ENCODE measurements around the gene LYZL2. TPM values are rescaled to one million over a fixed set of nuclear protein-coding genes. Genes with fewer than 3 reads are reported as not detected.

The LYZL2 gene
- total and polyA plus RNA-seq, 9 of the 15 experiments (the other 6 are each of a cell fraction or from before 2014, with no cell fraction given), result not detected

- ChIA-PET POLR2A (interaction anchor here (1.0 to 1.5 kb wide), 2 partner anchors 21 to 26 kb away, joined by 5 to 7 read pairs; no protein-coding TSS in a partner anchor), CTCF (ENCODE audit: low intra/inter-chr PET ratio) (interaction anchor here (0.7 kb wide), 1 partner anchor 22 kb away, joined by 4 read pairs; no protein-coding TSS in a partner anchor)
- DNase-seq (ENCODE audit: extremely low read depth in 1 of 4, low spot score in 3 of 4), result peak in 1 of 4 experiments; percentile 26
- 0 out of 2 replicates have a peak overlapping the region, but pooled peaks have one; percentile 18 for H2AFZ ChIP-seq (ENCODE audit: low read depth, low read length)
- intact Hi-C loops (cut with micrococcal nuclease), result no loop called here
- H3K9me3 ChIP-seq (replicated peaks; ENCODE audit: control insufficient read depth, insufficient read depth, low read depth, low read length), result no peaks in the 10 kb centered on the region; the same call in 1 of the 2 replicates
- peak; percentile 75 for FAIRE-seq
- H3K36me3 ChIP-seq (ENCODE audit: control insufficient read depth, insufficient read depth, low read length), result no peaks in the 10 kb centered on the region
- H3K9ac ChIP-seq (ENCODE audit: insufficient read depth in 1 of 2, low read depth in 2 of 2, low read length in 2 of 2), result no peak overlapping the region
- in situ Hi-C loops (cut with MboI), result no loop called here
- no peak for ATAC-seq
- BruUV-seq (replicated peaks), result no TSS peak
- no peaks in the 10 kb centered on the region for H3K27me3 ChIP-seq (ENCODE audit: control insufficient read depth in 2 of 2, insufficient read depth in 2 of 2, low read length in 2 of 2)
- no peaks in the 10 kb centered on the region for H4K20me1 ChIP-seq (replicated peaks; ENCODE audit: control insufficient read depth, insufficient read depth, low read length)
- 6% methylated on average over 2 of the region's 2 CpGs for whole genome bisulfite sequencing (ENCODE audit: insufficient coverage, low coverage, missing lambda C conversion rate)
- no peak for TF ChIP-seq PHB (CRISPR knock-in tag; IDR thresholded peaks at IDR 0.05)
- TF ChIP-seq NFYB (IDR thresholded peaks at IDR 0.05; ENCODE audit: extremely low read depth, insufficient read length), result peak; percentile 76
- H3K4me3 ChIP-seq, result no peak overlapping the region
- no peaks in the 10 kb centered on the region for H3K9me1 ChIP-seq (ENCODE audit: control insufficient read depth, insufficient read depth, low read length)
- no peak overlapping the region for H3K4me2 ChIP-seq (ENCODE audit: insufficient read depth, low read length)
- no peak overlapping the region for H3K27ac ChIP-seq (ENCODE audit: extremely low read depth, low read depth, low read length)
- no peaks in the 10 kb centered on the region for H3K79me2 ChIP-seq (ENCODE audit: control insufficient read depth, insufficient read depth, low read length)
- no peaks in the 10 kb centered on the region; a peak in 2 of 5 replicates for H3K4me1 ChIP-seq (replicated peaks in 1 of 2; ENCODE audit: control insufficient read depth in 2 of 2, insufficient read depth in 2 of 2, low read length in 2 of 2)
Observed at GRCh38 chr10:30565449-30565848, 64.1 kb downstream of the LYZL2 start.

GRCh38 chr10:30562787-30563186 is 66.8 kb downstream of the LYZL2 start:
- CTCF ChIA-PET (ENCODE audit: low intra/inter-chr PET ratio), result no interaction called here
- no peak for ATAC-seq

More at GRCh38 chr10:30562787-30563186, 66.8 kb downstream of the LYZL2 start:
- BruUV-seq (replicated peaks), result no TSS peak
- FAIRE-seq (no peak), DNase-seq (ENCODE audit: extremely low read depth in 1 of 4, low spot score in 3 of 4) (no peak)
- Histone ChIP-seq H3K9me3 (replicated peaks; ENCODE audit: control insufficient read depth, insufficient read depth, low read depth, low read length) (no peaks in the 10 kb centered on the region; the same call in 1 of the 2 replicates), H3K36me3 (ENCODE audit: control insufficient read depth, insufficient read depth, low read length) (no peaks in the 10 kb centered on the region), H3K4me1 (replicated peaks in 1 of 2; ENCODE audit: control insufficient read depth in 2 of 2, insufficient read depth in 2 of 2, low read length in 2 of 2) (peaks cover 0 to 5% of the 10 kb centered on the region in 2 experiments; a peak in 4 of 5 replicates), H3K27me3 (ENCODE audit: control insufficient read depth in 2 of 2, insufficient read depth in 2 of 2, low read length in 2 of 2) (no peaks in the 10 kb centered on the region), H3K4me3 (no peak overlapping the region), H3K79me2 (ENCODE audit: control insufficient read depth, insufficient read depth, low read length) (no peaks in the 10 kb centered on the region), H3K9ac (ENCODE audit: insufficient read depth in 1 of 2, low read depth in 2 of 2, low read length in 2 of 2) (no peak overlapping the region), H3K27ac (ENCODE audit: extremely low read depth, low read depth, low read length) (no peak overlapping the region), H3K4me2 (ENCODE audit: insufficient read depth, low read length) (no peak overlapping the region), H2AFZ (ENCODE audit: low read depth, low read length) (no peak overlapping the region), H4K20me1 (replicated peaks; ENCODE audit: control insufficient read depth, insufficient read depth, low read length) (no peaks in the 10 kb centered on the region), H3K9me1 (ENCODE audit: control insufficient read depth, insufficient read depth, low read length) (no peaks in the 10 kb centered on the region)
- intact Hi-C loops (cut with micrococcal nuclease) (no loop called here), in situ Hi-C loops (cut with MboI) (no loop called here)
- WGBS (ENCODE audit: insufficient coverage, low coverage, missing lambda C conversion rate), result 53% methylated on average over 5 of the region's 5 CpGs
- TF ChIP-seq ZNF398 (CRISPR knock-in tag; IDR thresholded peaks at IDR 0.05) (no peak), EWSR1 (IDR thresholded peaks at IDR 0.05; ENCODE audit: borderline replicate concordance, low read depth, partially characterized antibody) (no peak), EZH2 (IDR thresholded peaks at IDR 0.05; ENCODE audit: borderline replicate concordance, low read depth, low read length) (no peak), ZZZ3 (IDR thresholded peaks at IDR 0.05) (no peak), TCF7 (IDR thresholded peaks at IDR 0.05; ENCODE audit: borderline replicate concordance) (no peak), POLR3A (IDR thresholded peaks at IDR 0.05; ENCODE audit: borderline replicate concordance, extremely low read depth, insufficient read depth, insufficient read length) (no peak)
- POLR2A ChIA-PET, result interaction anchor here (0.6 to 3.0 kb wide), 2 partner anchors 10 to 136 kb away, joined by 3 to 16 read pairs; no protein-coding TSS in a partner anchor
